Skin epidermis (tissue), 12 donors: ENCODE data around the gene NDUFAB1.
"Not testable (repeated sequence)": the region's sequence is repeated elsewhere in the genome, so short reads cannot be mapped to it uniquely, and the experiment has no call there.

ENCODE experiments used
- H3K27ac ChIP-seq, 21 experiments: fragments of 200-600 bp; sonication (generic) in 11 of 21; one replicate each; pipeline ENCODE4 v1.5.0; 2020; ENCODE audit warnings: mild to moderate bottlenecking in 3 of 21, inconsistent platforms in 2 of 21, moderate library complexity in 2 of 21
- H3K4me3 ChIP-seq, 7 experiments: fragments of 200-600 bp; sonication (generic) in 2 of 7; one replicate each; pipeline ENCODE4 v1.5.0; 2020; ENCODE audit warnings: inconsistent platforms in 2 of 7, mild to moderate bottlenecking in 2 of 7, moderate library complexity in 1 of 7

Gene NDUFAB1

GRCh38 chr16:23595951-23596720 lies at the start of gene NDUFAB1:
NDUFAB1 (minus strand) TSS chr16:23596316; CDS start chr16:23596290, 26 bp downstream.
- Histone ChIP-seq H3K27ac (peak within 1 kb of the TSS; percentile 75 to 97 (median 89)), H3K4me3 (peak within 1 kb of the TSS; percentile 86 to 100 (median 95))

GRCh38 chr16:23642246-23642774 lies 46.2 kb upstream of the NDUFAB1 start:
- peak overlapping the region; percentile 61 to 98 (median 80) for H3K4me3 ChIP-seq
- peak overlapping the region in 15 of 21 experiments; percentile 83 to 94 (median 90) for H3K27ac ChIP-seq

- Histone ChIP-seq H3K27ac (peak within 1 kb of the TSS; percentile 65 to 94 (median 90)), H3K4me3 (peak within 1 kb of the TSS; percentile 61 to 98 (median 80))
Measured at GRCh38 chr16:23640931-23641765, 45.0 kb upstream of the NDUFAB1 start, which contains the start of the genes DCTN5 and PALB2. DCTN5 (plus strand) TSS chr16:23641466; CDS start chr16:23641543, 77 bp downstream. PALB2 (minus strand) TSS chr16:23641310; CDS start chr16:23641157, 153 bp downstream.

- Histone ChIP-seq H3K4me3 (peak overlapping the region; percentile 61 to 98 (median 80)), H3K27ac (peak overlapping the region; percentile 65 to 94 (median 90))
Measured at GRCh38 chr16:23640615-23640930, 44.5 kb upstream of the NDUFAB1 start.

GRCh38 chr16:23635958-23636357 lies 39.8 kb upstream of the NDUFAB1 start:
- no peak overlapping the region for H3K4me3 ChIP-seq

GRCh38 chr16:23634461-23635036 lies 38.4 kb upstream of the NDUFAB1 start:
- Histone ChIP-seq H3K27ac (no peak overlapping the region), H3K4me3 (no peak overlapping the region)

More at GRCh38 chr16:23635958-23636357, 39.8 kb upstream of the NDUFAB1 start:
- H3K27ac ChIP-seq = no peak overlapping the region

- H3K4me3 ChIP-seq, H3K27ac ChIP-seq: not testable (repeated sequence)
Measured at GRCh38 chr16:23631874-23632273, 35.8 kb upstream of the NDUFAB1 start.

GRCh38 chr16:23629516-23629915 lies 33.4 kb upstream of the NDUFAB1 start:
- Histone ChIP-seq H3K27ac (peak overlapping the region in 8 of 21 experiments; percentile 3 to 64 (median 26)), H3K4me3 (no peak overlapping the region)

GRCh38 chr16:23624092-23624491 lies 28.0 kb upstream of the NDUFAB1 start:
- H3K4me3 ChIP-seq = no peak overlapping the region
- H3K27ac ChIP-seq = no peak overlapping the region

- no peak overlapping the region for H3K27ac ChIP-seq
Measured at GRCh38 chr16:23615805-23616204, 19.7 kb upstream of the NDUFAB1 start.

GRCh38 chr16:23611936-23612335 lies 15.8 kb upstream of the NDUFAB1 start:
- Histone ChIP-seq H3K27ac (no peak overlapping the region), H3K4me3 (no peak overlapping the region)

More at GRCh38 chr16:23615805-23616204, 19.7 kb upstream of the NDUFAB1 start:
- no peak overlapping the region for H3K4me3 ChIP-seq

GRCh38 chr16:23610905-23611304 lies 14.8 kb upstream of the NDUFAB1 start:
- H3K4me3 ChIP-seq, H3K27ac ChIP-seq: not testable (repeated sequence)

- no peak overlapping the region for H3K4me3 ChIP-seq
- H3K27ac ChIP-seq = no peak overlapping the region
Measured at GRCh38 chr16:23609929-23610328, 13.8 kb upstream of the NDUFAB1 start.

GRCh38 chr16:23608194-23608593 lies 12.1 kb upstream of the NDUFAB1 start:
- Histone ChIP-seq H3K27ac (peak overlapping the region in 1 of 21 experiments; percentile 45), H3K4me3 (no peak overlapping the region)

GRCh38 chr16:23607726-23608125 lies 11.6 kb upstream of the NDUFAB1 start:
- Histone ChIP-seq H3K4me3 (no peak overlapping the region), H3K27ac (peak overlapping the region in 1 of 21 experiments; percentile 45)

GRCh38 chr16:23597003-23597756 lies 1.1 kb upstream of the NDUFAB1 start:
- Histone ChIP-seq H3K27ac (peak overlapping the region in 3 of 21 experiments; percentile 86 to 95 (median 87)), H3K4me3 (no peak overlapping the region)

- H3K4me3 ChIP-seq = peak overlapping the region; percentile 86 to 100 (median 95)
- H3K27ac ChIP-seq = peak overlapping the region; percentile 75 to 97 (median 89)
Measured at GRCh38 chr16:23595246-23595950, 718 bp downstream of the NDUFAB1 start.

GRCh38 chr16:23594186-23594585 lies 1.9 kb downstream of the NDUFAB1 start:
- Histone ChIP-seq H3K4me3 (no peak overlapping the region), H3K27ac (no peak overlapping the region)
